Neural cell (in vitro differentiated cells): ENCODE data around the gene ENPP5. TPM values are rescaled to one million over a fixed set of nuclear protein-coding genes. Genes with fewer than 3 reads are reported as not detected.

Experiments used
- H2AFZ ChIP-seq: fragments of 200-600, 300-800 bp; sonication (generic), shearing (Covaris generic); 2 replicates; pipeline ENCODE4 v1.6.0; 2014; ENCODE audit warnings: low read depth, mild to moderate bottlenecking, antibody characterized with exemption, low read length, moderate library complexity
- H3F3A ChIP-seq: fragments of 200-600 bp; shearing (Covaris generic); 2 replicates; pipeline ENCODE4 v1.6.1; 2016; ENCODE audit warnings: mild to moderate bottlenecking, moderate library complexity, mixed read lengths, antibody characterized with exemption, low read length; ENCODE audit not compliant: insufficient read depth, poor library complexity, severe bottlenecking
- H3K27ac ChIP-seq: fragments of 200-600, 300-800 bp; sonication (generic), shearing (Covaris generic); 2 replicates; pipeline ENCODE4 v1.5.1; 2014; ENCODE audit warnings: mild to moderate bottlenecking, low read length, moderate library complexity
- H3K27me3 ChIP-seq: fragments of 300-800, 200-600 bp; sonication (generic), shearing (Covaris generic); 2 replicates; pipeline ENCODE4 v1.6.0; 2014; ENCODE audit warnings: mild to moderate bottlenecking, low read depth, low read length, moderate library complexity; ENCODE audit not compliant: insufficient read depth
- H3K36me3 ChIP-seq: fragments of 300-800, 200-600 bp; sonication (generic), shearing (Covaris generic); 2 replicates; pipeline ENCODE4 v1.5.1; 2014; ENCODE audit warnings: mild to moderate bottlenecking, antibody characterized with exemption, low read length, moderate library complexity; ENCODE audit not compliant: insufficient read depth
- H3K4me2 ChIP-seq: fragments of 300-800, 200-600 bp; sonication (generic), shearing (Covaris generic); 2 replicates; pipeline ENCODE4 v1.6.0; 2014; ENCODE audit warnings: mild to moderate bottlenecking, low read length
- H3K4me3 ChIP-seq: fragments of 300-800, 200-600 bp; sonication (generic), shearing (Covaris generic); 2 replicates; pipeline ENCODE4 v1.5.1; 2014; ENCODE audit warnings: mild to moderate bottlenecking, low read length, moderate library complexity
- H3K79me2 ChIP-seq: fragments of 200-600 bp; shearing (Covaris generic); replicated peaks from 2 replicates; pipeline ENCODE4 v1.6.0; 2014; ENCODE audit warnings: mild to moderate bottlenecking, low read length, moderate library complexity; ENCODE audit not compliant: insufficient read depth
- H3K9ac ChIP-seq: fragments of 300-800, 200-600 bp; sonication (generic), shearing (Covaris generic); 2 replicates; pipeline ENCODE4 v1.6.1; 2016; ENCODE audit warnings: mild to moderate bottlenecking, low read length, mixed read lengths
- H3K9me2 ChIP-seq: fragments of 200-600 bp; shearing (Covaris generic); 2 replicates; pipeline ENCODE4 v1.6.1; 2016; ENCODE audit warnings: mild to moderate bottlenecking, low read length, mixed read lengths; ENCODE audit not compliant: insufficient read depth
- H3K9me3 ChIP-seq: fragments of 200-600, 300-800 bp; sonication (generic), shearing (Covaris generic); 2 replicates; pipeline ENCODE4 v1.6.1; 2016; ENCODE audit warnings: mild to moderate bottlenecking, mixed run types, low read length, moderate library complexity, mixed read lengths
- H4K20me1 ChIP-seq: fragments of 200-600 bp; shearing (Covaris generic); 2 replicates; pipeline ENCODE4 v1.6.1; 2016; ENCODE audit warnings: mild to moderate bottlenecking, mixed run types; ENCODE audit not compliant: insufficient read depth
- EP300 ChIP-seq: fragments of 450-650 bp; conservative IDR thresholded peaks from 2 replicates; pipeline ENCODE4 v1.6.1; 2014; ENCODE audit warnings: antibody characterized with exemption, mild to moderate bottlenecking, moderate library complexity; ENCODE audit not compliant: poor library complexity, severe bottlenecking
- EZH2 ChIP-seq: fragments of 200-600, 300-800 bp; shearing (Covaris generic), sonication (generic); IDR thresholded peaks from 2 replicates; pipeline ENCODE4 v1.6.1; 2014; ENCODE audit warnings: antibody characterized with exemption, low read length, borderline replicate concordance, mild to moderate bottlenecking; ENCODE audit not compliant: insufficient read depth, poor library complexity, severe bottlenecking
- MXI1 ChIP-seq: fragments of 450-650 bp; conservative IDR thresholded peaks from 2 replicates; pipeline ENCODE4 v1.6.1; 2014; ENCODE audit warnings: antibody characterized with exemption, mild to moderate bottlenecking; ENCODE audit not compliant: poor library complexity, severe bottlenecking
- POLR2AphosphoS5 ChIP-seq: IDR thresholded peaks from 2 replicates; pipeline ENCODE4 v1.6.1; 2012
- RAD21 ChIP-seq: fragments of 450-650 bp; conservative IDR thresholded peaks from 2 replicates; pipeline ENCODE4 v1.6.1; 2014; ENCODE audit warnings: antibody characterized with exemption, mild to moderate bottlenecking, moderate library complexity
- SMC3 ChIP-seq: fragments of 450-650 bp; conservative IDR thresholded peaks from 2 replicates; pipeline ENCODE4 v1.6.1; 2014; ENCODE audit warnings: antibody characterized with exemption, mild to moderate bottlenecking, moderate library complexity; ENCODE audit not compliant: poor library complexity
- TAF1 ChIP-seq: IDR thresholded peaks from 2 replicates; pipeline ENCODE4 v1.6.1; 2012; ENCODE audit warnings: low read depth
- polyA plus RNA-seq: library from polyadenylated mRNA; depleted of rRNA; stranded (reverse); fragments of >200 nt; gene quantifications from 2 replicates; pipeline ENCODE4 v1.2.3, GENCODE V29; 2014
- TF ChIP-seq, protein P1 (sequence below): IDR thresholded peaks from 2 replicates; pipeline ENCODE4 v1.6.1; 2012; ENCODE audit warnings: borderline replicate concordance
- TF ChIP-seq, protein P2 (sequence below): fragments of 450-650 bp; IDR thresholded peaks from 2 replicates; pipeline ENCODE4 v1.5.1; 2014; ENCODE audit warnings: antibody characterized with exemption, mild to moderate bottlenecking, moderate library complexity; ENCODE audit not compliant: poor library complexity, severe bottlenecking

The ENPP5 gene
- polyA plus RNA-seq, 1 donor from 2014 or later, result 1.1 TPM

DNA sequence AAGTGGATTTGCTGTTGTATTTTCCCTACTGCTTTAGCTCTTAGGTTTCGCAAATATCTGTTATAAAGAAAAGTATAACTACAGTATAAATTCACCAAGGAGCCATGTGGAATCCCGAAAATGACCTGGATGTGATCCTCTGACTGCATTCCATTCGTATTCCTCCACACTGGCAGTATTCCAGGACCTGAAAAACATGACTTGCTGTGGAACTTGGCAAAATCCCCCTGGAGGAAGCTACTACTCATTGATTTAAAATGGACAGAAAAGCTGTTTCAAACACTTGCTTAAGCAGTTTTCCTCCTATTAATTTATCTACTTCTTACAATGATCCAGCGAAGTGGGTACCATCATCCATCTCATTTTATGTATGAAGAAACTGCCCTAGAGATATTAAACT is 13.3 kb upstream of the ENPP5 start:
- no peaks in the 10 kb centered on the region for H3K9me3 ChIP-seq
- no peak overlapping the region for H3K4me3 ChIP-seq
- H3F3A ChIP-seq, result no peaks in the 10 kb centered on the region
- H3K9me2 ChIP-seq, result no peaks in the 10 kb centered on the region
- no peak overlapping the region for H3K9ac ChIP-seq
- H3K79me2 ChIP-seq, result no peaks in the 10 kb centered on the region
- no peak overlapping the region for H3K4me2 ChIP-seq
- H3K27me3 ChIP-seq, result no peaks in the 10 kb centered on the region
- no peaks in the 10 kb centered on the region for H4K20me1 ChIP-seq
- no peak overlapping the region for H2AFZ ChIP-seq
- no peak overlapping the region for H3K27ac ChIP-seq
- H3K36me3 ChIP-seq, result no peaks in the 10 kb centered on the region
- TF ChIP-seq, protein P1, sequence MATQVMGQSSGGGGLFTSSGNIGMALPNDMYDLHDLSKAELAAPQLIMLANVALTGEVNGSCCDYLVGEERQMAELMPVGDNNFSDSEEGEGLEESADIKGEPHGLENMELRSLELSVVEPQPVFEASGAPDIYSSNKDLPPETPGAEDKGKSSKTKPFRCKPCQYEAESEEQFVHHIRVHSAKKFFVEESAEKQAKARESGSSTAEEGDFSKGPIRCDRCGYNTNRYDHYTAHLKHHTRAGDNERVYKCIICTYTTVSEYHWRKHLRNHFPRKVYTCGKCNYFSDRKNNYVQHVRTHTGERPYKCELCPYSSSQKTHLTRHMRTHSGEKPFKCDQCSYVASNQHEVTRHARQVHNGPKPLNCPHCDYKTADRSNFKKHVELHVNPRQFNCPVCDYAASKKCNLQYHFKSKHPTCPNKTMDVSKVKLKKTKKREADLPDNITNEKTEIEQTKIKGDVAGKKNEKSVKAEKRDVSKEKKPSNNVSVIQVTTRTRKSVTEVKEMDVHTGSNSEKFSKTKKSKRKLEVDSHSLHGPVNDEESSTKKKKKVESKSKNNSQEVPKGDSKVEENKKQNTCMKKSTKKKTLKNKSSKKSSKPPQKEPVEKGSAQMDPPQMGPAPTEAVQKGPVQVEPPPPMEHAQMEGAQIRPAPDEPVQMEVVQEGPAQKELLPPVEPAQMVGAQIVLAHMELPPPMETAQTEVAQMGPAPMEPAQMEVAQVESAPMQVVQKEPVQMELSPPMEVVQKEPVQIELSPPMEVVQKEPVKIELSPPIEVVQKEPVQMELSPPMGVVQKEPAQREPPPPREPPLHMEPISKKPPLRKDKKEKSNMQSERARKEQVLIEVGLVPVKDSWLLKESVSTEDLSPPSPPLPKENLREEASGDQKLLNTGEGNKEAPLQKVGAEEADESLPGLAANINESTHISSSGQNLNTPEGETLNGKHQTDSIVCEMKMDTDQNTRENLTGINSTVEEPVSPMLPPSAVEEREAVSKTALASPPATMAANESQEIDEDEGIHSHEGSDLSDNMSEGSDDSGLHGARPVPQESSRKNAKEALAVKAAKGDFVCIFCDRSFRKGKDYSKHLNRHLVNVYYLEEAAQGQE, result no peak
- TF ChIP-seq MXI1 (no peak), RAD21 (no peak), EP300 (no peak), EZH2 (no peak), POLR2AphosphoS5 (no peak), SMC3 (no peak), TAF1 (no peak)
- TF ChIP-seq, protein P2, sequence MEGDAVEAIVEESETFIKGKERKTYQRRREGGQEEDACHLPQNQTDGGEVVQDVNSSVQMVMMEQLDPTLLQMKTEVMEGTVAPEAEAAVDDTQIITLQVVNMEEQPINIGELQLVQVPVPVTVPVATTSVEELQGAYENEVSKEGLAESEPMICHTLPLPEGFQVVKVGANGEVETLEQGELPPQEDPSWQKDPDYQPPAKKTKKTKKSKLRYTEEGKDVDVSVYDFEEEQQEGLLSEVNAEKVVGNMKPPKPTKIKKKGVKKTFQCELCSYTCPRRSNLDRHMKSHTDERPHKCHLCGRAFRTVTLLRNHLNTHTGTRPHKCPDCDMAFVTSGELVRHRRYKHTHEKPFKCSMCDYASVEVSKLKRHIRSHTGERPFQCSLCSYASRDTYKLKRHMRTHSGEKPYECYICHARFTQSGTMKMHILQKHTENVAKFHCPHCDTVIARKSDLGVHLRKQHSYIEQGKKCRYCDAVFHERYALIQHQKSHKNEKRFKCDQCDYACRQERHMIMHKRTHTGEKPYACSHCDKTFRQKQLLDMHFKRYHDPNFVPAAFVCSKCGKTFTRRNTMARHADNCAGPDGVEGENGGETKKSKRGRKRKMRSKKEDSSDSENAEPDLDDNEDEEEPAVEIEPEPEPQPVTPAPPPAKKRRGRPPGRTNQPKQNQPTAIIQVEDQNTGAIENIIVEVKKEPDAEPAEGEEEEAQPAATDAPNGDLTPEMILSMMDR, result no peak

DNA sequence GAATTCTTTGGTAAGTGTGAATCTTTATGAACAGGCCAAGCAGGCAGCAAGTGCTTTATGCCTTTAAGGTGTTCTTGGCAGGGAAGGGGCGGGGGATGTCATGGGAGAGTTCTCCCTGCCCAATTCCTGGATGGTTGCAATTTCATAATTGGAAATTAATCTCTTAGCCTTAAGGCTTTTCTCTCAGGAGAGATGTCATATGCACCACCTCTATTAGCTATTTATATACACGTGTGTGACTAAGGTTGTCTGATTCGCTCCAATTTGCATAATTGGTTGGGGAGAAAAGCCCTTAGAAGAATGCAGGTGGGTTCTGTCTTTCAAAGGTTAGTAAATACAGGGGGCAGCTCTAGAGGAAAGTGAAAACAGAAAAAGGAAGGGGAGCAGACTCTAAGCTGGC is 5.2 kb upstream of the ENPP5 start:
- TF ChIP-seq, protein P2, result no peak
- TF ChIP-seq MXI1 (no peak), POLR2AphosphoS5 (no peak), EP300 (no peak), EZH2 (no peak)
- TF ChIP-seq, protein P1, result no peak
- Histone ChIP-seq H3K79me2 (no peaks in the 10 kb centered on the region), H2AFZ (no peak overlapping the region), H3K4me3 (no peak overlapping the region), H3K27me3 (no peaks in the 10 kb centered on the region), H3K9ac (no peak overlapping the region), H3K9me2 (no peaks in the 10 kb centered on the region), H3K27ac (no peak overlapping the region), H3K36me3 (no peaks in the 10 kb centered on the region), H4K20me1 (no peaks in the 10 kb centered on the region), H3K9me3 (no peaks in the 10 kb centered on the region), H3F3A (no peaks in the 10 kb centered on the region), H3K4me2 (no peak overlapping the region)
